Subcutaneous abdominal adipose tissue (tissue), 5 donors: Measurements from ENCODE around the gene NSD2.
A peak's percentile ranks its signal among the peaks of the same experiment; 100 is the strongest.
"Not testable (repeated sequence)": the region's sequence is repeated elsewhere in the genome, so short reads cannot be mapped to it uniquely, and the experiment has no call there.

ENCODE experiments used
- H3K27ac ChIP-seq: one replicate; pipeline ENCODE4 v1.7.0; 2013; ENCODE audit warnings: low read depth, mild to moderate bottlenecking, inconsistent platforms, low read length, moderate library complexity
- H3K27me3 ChIP-seq, 5 donors: one replicate each; pipeline ENCODE4 v1.7.0; 2013; ENCODE audit warnings: low read length in 5 of 5, inconsistent platforms in 1 of 5; ENCODE audit not compliant: control insufficient read depth in 5 of 5, insufficient read depth in 4 of 5
- H3K36me3 ChIP-seq, 5 donors: one replicate each; pipeline ENCODE4 v1.7.0; 2013; ENCODE audit warnings: low read length in 5 of 5; ENCODE audit not compliant: control insufficient read depth in 5 of 5, insufficient read depth in 5 of 5
- H3K4me1 ChIP-seq, 5 donors: one replicate each; pipeline ENCODE4 v1.7.0; 2013; ENCODE audit warnings: low read length in 5 of 5, mild to moderate bottlenecking in 3 of 5, moderate library complexity in 1 of 5; ENCODE audit not compliant: control insufficient read depth in 5 of 5, insufficient read depth in 5 of 5
- H3K4me3 ChIP-seq, 5 donors: one replicate each; pipeline ENCODE4 v1.7.0; 2013; ENCODE audit warnings: low read length in 5 of 5, low read depth in 1 of 5
- H3K9ac ChIP-seq, 5 donors: one replicate each; pipeline ENCODE4 v1.7.0; 2013; ENCODE audit warnings: low read length in 5 of 5, mild to moderate bottlenecking in 4 of 5, moderate library complexity in 3 of 5
- H3K9me3 ChIP-seq, 5 donors: one replicate each; pipeline ENCODE4 v1.7.0; 2013; ENCODE audit warnings: low read length in 5 of 5; ENCODE audit not compliant: control insufficient read depth in 5 of 5
- donor health status: healthy.
- donor health status: healthy.
- donor health status: healthy.
- donor health status: healthy.
- donor health status: healthy.

The NSD2 gene

GRCh38 chr4:1841201-1841886 lies 29.8 kb upstream of the NSD2 start:
- H3K9me3 ChIP-seq = no peaks in the 10 kb centered on the region
- no peak overlapping the region for H3K9ac ChIP-seq
- H3K4me3 ChIP-seq = no peak overlapping the region
- H3K27me3 ChIP-seq = no peaks in the 10 kb centered on the region
- peaks cover 7 to 23% (median 18%) of the 10 kb centered on the region in 5 donors for H3K4me1 ChIP-seq
- H3K36me3 ChIP-seq = peaks cover 0 to 76% (median 59%) of the 10 kb centered on the region in 5 donors
- no peak overlapping the region for H3K27ac ChIP-seq

- Histone ChIP-seq H3K36me3 (peaks cover 0 to 71% (median 57%) of the 10 kb centered on the region in 5 donors), H3K9ac (no peak overlapping the region), H3K4me3 (no peak overlapping the region), H3K27me3 (no peaks in the 10 kb centered on the region), H3K27ac (no peak overlapping the region), H3K4me1 (peaks cover 7 to 23% (median 18%) of the 10 kb centered on the region in 5 donors), H3K9me3 (no peaks in the 10 kb centered on the region)
Measured at GRCh38 chr4:1841887-1842210, 29.3 kb upstream of the NSD2 start.

GRCh38 chr4:1842339-1842895 lies 28.8 kb upstream of the NSD2 start:
- peaks cover 0 to 68% (median 54%) of the 10 kb centered on the region in 5 donors for H3K36me3 ChIP-seq

GRCh38 chr4:1842993-1843448 lies 28.2 kb upstream of the NSD2 start:
- Histone ChIP-seq H3K9me3 (no peaks in the 10 kb centered on the region), H3K36me3 (peaks cover 0 to 64% (median 54%) of the 10 kb centered on the region in 5 donors), H3K4me3 (no peak overlapping the region), H3K9ac (no peak overlapping the region), H3K4me1 (peaks cover 7 to 23% (median 18%) of the 10 kb centered on the region in 5 donors), H3K27ac (no peak overlapping the region), H3K27me3 (no peaks in the 10 kb centered on the region)

More at GRCh38 chr4:1842339-1842895, 28.8 kb upstream of the NSD2 start:
- Histone ChIP-seq H3K4me1 (peaks cover 7 to 23% (median 18%) of the 10 kb centered on the region in 5 donors), H3K27me3 (no peaks in the 10 kb centered on the region), H3K9ac (peak overlapping the region in 1 of 5 donors; percentile 33), H3K27ac (no peak overlapping the region), H3K9me3 (no peaks in the 10 kb centered on the region), H3K4me3 (no peak overlapping the region)

GRCh38 chr4:1843852-1844251 lies 27.3 kb upstream of the NSD2 start:
- H3K9me3 ChIP-seq = no peaks in the 10 kb centered on the region
- H3K36me3 ChIP-seq = peaks cover 0 to 58% (median 48%) of the 10 kb centered on the region in 5 donors
- H3K27ac ChIP-seq = no peak overlapping the region
- no peak overlapping the region for H3K9ac ChIP-seq
- H3K4me3 ChIP-seq = no peak overlapping the region
- H3K27me3 ChIP-seq = no peaks in the 10 kb centered on the region
- peaks cover 7 to 26% (median 18%) of the 10 kb centered on the region in 5 donors for H3K4me1 ChIP-seq

GRCh38 chr4:1844618-1845017 lies 26.6 kb upstream of the NSD2 start:
- not testable (repeated sequence) for H3K27ac ChIP-seq, H3K9me3 ChIP-seq, H3K4me3 ChIP-seq, H3K9ac ChIP-seq, H3K27me3 ChIP-seq
- Histone ChIP-seq H3K4me1 (peaks cover 7 to 32% (median 20%) of the 10 kb centered on the region in 5 donors), H3K36me3 (peaks cover 0 to 51% (median 40%) of the 10 kb centered on the region in 5 donors)

- Histone ChIP-seq H3K36me3 (peaks cover 0 to 35% (median 28%) of the 10 kb centered on the region in 5 donors), H3K4me3 (no peak overlapping the region), H3K27ac (no peak overlapping the region), H3K9ac (no peak overlapping the region), H3K4me1 (peaks cover 10 to 48% (median 38%) of the 10 kb centered on the region in 5 donors), H3K27me3 (no peaks in the 10 kb centered on the region), H3K9me3 (no peaks in the 10 kb centered on the region)
Measured at GRCh38 chr4:1846580-1846979, 24.6 kb upstream of the NSD2 start.

GRCh38 chr4:1850276-1850675 lies 20.9 kb upstream of the NSD2 start:
- Histone ChIP-seq H3K27me3 (no peaks in the 10 kb centered on the region), H3K4me3 (no peak overlapping the region), H3K9me3 (no peaks in the 10 kb centered on the region), H3K36me3 (peaks cover 0 to 14% (median 5%) of the 10 kb centered on the region in 5 donors), H3K4me1 (peaks cover 5 to 56% (median 40%) of the 10 kb centered on the region in 5 donors), H3K9ac (no peak overlapping the region), H3K27ac (peak overlapping the region; percentile 90)

- Histone ChIP-seq H3K27ac (peak overlapping the region; percentile 90), H3K4me3 (peak overlapping the region in 1 of 5 donors; percentile 0), H3K4me1 (peaks cover 5 to 58% (median 43%) of the 10 kb centered on the region in 5 donors), H3K9me3 (no peaks in the 10 kb centered on the region), H3K9ac (peak overlapping the region in 3 of 5 donors; percentile 16 to 42 (median 20)), H3K36me3 (peaks cover 0 to 11% (median 3%) of the 10 kb centered on the region in 5 donors), H3K27me3 (no peaks in the 10 kb centered on the region)
Measured at GRCh38 chr4:1851160-1851559, 20.0 kb upstream of the NSD2 start.
